Loucy (cell line): ENCODE results near the gene PIEZO1.

Source experiments
- CTCF ChIP-seq: fragments of 200-600 bp; sonication (generic); conservative IDR thresholded peaks from 2 replicates; pipeline ENCODE4 v1.5.1; 2014; ENCODE audit warnings: mild to moderate bottlenecking, antibody characterized with exemption, low read length
- EZH2phosphoT487 ChIP-seq: fragments of 200-600 bp; IDR thresholded peaks from 2 replicates; pipeline ENCODE4 v1.6.1; 2018; ENCODE audit warnings: antibody characterized with exemption, mild to moderate bottlenecking, moderate library complexity, borderline replicate concordance

- TF ChIP-seq CTCF (no peak), EZH2phosphoT487 (no peak)
Measured at GRCh38 chr16:88766975-88767374, 18.0 kb downstream of the PIEZO1 start.
